T-helper 9 cell (primary cell): ENCODE results near the gene SYNE1.
"Not testable (repeated sequence)": the region's sequence is repeated elsewhere in the genome, so short reads cannot be mapped to it uniquely, and the experiment has no call there.

Source experiments
- DNase-seq: peaks from one replicate; pipeline ENCODE4 v3.0.0-alpha.2; 2020

SYNE1 gene

DNA sequence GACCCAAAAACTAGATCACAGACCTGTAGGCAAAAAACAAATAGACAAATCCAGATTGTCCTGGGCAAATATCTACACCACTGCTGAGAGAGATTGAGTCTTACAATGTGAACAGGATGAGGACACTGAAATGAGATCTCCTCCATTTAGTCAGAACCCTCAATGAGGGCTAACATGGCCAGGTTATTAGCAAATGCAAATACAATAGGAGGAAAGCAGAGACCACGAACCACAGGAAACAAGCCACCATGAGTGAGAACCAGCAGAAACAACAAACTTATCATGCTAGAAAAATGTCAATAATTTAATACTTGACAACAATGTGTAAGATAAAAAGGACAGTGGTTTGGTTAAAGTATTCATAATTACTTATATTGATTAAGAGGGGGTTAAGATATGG lies 162.8 kb downstream of the SYNE1 start:
- no peak for DNase-seq

DNA sequence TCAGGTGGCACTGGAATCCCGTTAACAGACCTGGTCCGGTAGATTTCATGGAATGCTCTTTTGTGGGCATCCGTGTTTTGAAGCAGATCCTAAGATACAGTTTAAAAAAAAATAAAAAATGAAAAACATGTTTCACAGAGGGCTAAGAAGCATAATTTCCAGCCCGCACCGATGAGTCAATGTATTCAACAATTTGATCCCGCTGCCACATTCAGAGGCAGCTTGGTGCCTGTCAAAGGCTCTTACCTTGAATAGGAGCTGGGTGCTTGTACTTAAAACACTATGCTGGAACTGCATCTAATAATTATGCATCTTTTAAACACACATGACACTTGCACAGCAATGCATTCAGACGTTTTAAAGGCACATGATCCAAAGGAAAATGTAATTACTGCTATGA lies 164.8 kb downstream of the SYNE1 start:
- DNase-seq: no peak

DNA sequence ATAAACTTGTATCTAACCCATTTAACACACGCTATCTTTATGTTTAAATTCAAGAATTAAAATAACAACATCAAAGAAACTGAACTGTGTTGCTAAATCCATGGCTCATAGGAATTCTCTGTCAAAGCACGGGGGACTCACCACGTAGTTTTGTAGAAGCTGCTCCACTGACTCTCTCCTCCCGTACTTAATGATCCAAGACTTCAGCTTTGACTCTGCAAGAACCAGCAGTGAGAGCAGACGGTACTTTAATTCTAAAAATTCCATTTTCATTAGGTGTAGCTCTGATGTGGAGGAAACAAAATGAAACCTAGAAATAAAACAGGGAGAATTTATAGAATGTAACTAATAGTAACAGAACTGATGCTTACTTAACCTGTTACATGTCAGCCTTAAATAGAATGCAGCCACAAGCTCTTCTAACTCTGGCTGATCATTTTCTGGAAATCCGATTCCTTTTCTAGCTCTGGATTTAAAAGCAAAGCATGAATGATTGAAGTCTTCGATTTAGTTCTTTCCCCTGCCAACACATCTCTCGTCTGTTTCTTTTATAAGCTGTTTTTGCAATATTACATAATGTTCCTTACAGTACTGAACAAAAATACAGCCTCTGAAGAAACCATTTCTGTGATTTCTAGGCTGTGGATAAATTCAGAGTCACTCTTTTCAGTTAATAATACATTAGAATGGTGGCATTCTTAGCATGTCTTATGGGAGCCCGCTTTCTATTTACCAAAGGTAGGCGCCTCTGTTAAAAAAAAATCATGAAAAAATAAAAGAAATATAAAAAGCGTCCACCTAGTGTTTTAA lies 165.5 kb downstream of the SYNE1 start:
- no peak for DNase-seq

DNA sequence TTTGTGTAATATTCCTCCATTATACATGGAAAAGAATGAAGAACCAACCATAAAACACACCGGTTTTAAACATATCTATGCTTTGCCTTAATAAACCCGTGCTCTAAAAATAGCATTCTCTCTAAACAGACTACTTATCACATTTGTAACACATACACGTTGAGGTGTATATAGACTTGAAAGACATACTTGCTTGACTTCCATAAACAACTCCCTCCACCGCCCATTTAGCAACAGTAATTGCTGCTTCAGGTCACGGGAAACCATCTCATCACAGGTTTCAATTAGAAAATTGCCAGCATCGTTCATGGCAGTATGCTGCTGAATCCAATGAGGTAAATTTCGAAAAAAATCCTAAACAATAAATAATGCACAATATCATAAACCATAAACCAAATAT lies 174.0 kb downstream of the SYNE1 start:
- no peak for DNase-seq

DNA sequence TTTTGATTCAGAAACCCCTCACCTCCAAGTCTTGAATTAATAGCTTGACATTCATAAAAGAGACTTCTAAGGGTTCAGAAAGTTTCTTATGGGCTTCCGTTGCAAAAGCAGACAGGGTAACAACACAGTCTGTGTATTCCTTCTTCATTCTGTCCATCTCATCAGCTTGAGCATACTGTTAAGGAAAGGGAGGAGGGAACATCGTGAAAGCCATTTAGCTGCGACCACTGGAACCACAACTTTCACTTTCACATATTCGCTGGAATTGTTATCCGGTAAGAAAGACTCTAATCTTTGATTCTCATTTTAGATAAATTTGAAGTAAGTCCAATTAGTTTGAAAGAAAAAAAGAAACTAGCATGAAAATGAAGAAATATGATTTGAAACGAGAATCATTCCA lies 174.4 kb downstream of the SYNE1 start:
- DNase-seq: no peak

DNA sequence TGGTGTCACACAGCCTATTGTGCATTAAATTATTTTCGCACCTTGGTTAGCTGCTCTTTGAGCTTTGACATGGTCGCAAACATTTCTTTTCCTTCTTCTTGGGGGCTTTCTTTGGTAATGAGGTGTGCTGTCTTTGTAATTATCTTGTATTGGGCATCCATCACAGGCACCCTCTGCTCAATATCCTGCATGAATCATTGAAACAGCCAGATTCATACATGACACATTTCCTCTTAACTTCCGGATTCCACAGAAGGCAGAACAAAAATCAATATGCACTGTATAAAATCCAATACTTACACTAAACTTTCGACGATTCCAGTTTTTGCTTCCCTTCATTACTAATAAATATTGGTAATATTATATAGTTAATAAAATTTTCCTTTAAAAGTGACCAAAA lies 175.6 kb downstream of the SYNE1 start:
- DNase-seq: no peak

DNA sequence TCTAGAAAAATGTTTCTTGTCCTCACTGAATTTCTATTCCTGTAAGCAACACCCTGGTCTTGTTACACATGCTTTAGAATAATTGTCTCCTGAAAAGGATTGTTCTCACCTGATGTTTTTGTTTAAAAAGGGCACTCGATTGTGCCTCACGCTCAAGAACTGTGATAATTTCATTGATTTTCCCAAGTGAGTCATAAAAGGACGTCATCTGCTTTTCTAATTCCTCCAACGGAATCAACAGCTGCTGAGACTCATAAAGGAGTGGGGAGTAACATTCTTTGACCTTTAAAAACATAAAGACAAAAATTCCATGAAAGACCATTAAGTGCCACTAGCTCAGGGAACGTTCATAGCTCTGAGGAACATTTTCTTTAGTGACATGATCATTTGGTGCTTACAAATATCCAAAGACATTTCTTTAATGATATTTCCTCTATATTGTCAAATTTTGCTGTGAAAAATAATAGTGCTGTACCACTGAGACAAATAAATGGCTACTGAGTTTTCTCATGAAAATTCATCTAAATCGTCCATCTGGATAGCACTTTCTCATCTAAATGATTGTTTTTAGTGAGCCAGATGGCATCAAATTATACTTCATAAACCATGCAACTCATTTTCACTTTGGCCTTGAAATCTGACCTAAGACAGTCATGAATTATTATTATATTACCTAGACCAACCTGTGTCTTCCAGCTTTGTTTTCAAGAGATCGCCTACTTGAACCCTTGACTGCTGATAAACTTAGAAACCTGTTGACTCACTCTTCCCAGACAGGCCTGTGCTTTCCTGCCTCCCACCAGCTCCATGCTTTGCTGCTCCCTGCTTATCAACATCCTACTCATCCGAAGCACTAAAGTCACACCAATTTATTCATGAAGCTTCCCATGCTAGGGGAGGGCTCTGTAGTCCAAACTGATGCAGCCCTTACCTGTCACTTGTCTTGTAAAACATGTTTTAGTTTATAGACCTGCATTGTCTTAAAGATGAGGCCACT lies 178.2 kb downstream of the SYNE1 start:
- no peak for DNase-seq

DNA sequence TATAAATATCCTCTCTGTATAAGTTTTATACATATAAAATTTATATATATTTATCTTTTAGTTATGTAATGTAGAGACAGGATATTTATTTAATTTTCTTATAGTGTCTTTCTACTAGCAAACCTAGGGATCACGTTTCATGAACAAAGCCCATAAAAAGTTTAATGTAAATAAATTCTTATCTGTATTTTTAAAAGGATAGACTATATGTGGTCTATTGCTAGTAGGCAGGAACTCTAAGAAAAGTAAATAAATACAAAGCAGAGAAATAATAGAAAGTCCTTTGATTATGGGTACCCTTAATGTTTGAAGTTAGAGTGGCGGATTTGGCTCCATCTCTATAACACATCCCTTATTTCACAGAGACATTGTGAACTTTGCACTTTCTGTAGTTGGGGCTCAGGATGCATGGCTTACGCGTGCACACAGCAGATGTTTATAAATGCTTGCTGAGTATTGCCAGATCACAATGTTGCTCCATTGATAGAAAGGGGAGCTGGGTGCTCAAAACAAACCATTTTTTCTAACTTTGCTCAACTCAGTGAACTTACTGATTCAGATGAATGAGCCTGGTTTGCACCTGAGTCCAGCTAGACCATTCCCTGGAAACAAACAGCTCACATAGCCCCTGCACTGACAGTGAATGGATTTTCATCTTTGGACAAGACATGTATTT lies 179.1 kb downstream of the SYNE1 start:
- no peak for DNase-seq

DNA sequence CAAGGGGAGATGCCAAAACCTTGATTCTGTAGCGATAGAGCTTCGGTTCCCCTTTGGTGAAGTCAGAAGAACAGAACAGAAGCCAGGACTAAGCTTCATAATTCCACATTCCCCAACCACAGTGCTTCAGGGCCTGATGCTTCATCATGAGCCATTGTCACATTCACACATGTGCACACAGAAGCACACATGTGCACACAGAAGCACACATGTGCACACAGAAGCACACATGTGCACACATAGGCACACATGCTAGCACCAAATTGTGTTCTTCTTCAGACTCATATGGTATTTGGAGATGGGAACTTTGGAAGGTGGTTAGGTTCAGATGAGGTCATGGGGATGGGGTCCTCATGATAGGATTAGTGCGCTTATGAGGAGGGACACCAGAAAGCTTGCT lies 183.2 kb downstream of the SYNE1 start:
- no peak for DNase-seq

DNA sequence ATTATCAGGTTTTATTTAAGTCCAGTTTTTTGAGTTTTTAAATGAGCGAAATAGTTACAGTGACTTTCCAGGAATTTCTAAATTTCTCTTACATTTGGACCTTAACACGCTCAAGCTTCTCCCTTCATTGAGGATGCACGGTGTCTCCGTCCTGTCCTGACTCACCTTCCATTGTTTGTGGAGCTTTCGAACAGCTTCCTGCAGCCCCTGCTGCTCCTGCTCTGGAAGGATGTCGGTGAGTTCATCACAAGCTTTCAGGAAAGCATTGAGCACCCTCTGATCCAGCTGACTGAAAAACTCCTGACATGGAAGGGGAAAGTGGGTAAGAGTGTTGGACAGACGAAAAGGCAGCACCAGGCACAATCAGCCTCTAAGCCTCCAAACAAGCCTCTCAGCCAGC lies 183.7 kb downstream of the SYNE1 start:
- no peak for DNase-seq

DNA sequence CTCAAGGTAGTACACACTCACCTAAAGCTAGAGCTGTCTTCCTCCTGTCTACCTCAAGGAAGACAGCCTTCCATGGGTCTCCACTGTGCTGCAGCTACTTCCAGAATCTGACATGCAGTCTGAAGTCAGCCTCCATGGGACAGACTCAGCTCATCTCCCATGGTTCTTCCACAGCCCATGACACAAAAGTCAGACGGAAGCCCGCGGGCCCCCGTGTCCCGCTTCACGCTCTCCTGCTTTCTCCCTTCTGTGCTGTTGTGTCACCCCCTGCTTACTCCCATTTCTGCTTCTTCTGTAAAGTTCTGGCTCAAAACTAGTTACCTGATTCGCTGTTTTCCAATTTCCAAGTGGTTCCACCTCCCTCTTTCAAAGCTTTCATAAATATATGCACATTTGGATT lies 184.5 kb downstream of the SYNE1 start:
- no peak for DNase-seq

DNA sequence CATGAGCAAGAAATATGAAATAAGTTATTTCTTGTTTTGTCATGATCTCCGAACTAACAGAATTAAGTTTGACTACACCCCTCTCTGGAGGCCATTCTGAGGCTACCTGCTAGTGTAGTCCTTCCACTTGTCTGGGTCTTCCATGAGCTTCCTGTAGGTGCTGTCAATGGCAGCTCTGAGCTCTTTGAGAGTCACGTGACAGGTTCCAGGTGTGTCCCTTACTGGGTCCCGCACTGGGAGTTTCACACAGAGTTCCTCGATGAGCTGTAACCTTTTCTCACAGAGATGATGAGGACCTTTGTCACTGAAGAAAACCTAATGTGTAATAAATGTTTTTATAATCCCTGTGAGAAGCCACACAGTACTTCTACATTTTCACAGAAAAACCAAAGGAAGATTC lies 186.6 kb downstream of the SYNE1 start:
- no peak for DNase-seq

DNA sequence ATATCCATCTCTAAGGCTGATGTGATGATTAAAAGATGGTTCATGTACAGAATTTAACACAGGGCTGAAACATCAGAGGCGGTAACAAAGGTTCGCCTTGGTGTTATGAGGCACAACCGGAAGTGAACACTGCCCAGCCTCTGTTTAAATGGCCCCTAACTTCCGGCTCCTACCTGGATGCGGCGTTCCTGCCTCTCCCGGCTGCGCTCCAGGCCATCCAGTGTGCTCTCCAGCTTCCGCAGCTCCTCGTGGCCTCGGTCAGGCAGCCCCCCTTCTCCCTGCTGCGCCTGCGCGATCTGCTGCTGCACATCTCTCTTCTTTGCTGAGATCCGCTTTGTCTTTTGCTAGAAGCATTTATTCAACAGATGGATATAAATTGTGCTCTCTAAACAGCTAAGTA lies 195.3 kb downstream of the SYNE1 start:
- no peak for DNase-seq

DNA sequence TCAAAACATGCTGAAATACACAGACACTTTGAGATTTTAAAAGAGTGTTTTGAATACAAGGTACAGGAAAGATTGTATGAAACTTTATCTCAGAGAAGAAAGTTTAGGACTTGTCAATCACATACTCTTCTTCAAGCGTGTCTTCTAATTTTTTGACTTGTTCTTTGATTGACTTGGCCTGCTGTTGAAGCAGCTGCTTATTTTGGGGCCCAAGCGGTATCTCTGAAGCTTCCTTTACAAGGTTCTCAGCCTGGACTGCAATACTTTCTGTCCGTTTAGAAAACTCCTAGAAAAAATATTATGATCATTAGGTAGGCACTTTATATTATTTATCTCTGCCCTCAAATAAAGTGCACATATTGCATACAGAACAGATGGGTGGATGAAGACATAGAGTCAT lies 201.3 kb downstream of the SYNE1 start:
- no peak for DNase-seq

DNA sequence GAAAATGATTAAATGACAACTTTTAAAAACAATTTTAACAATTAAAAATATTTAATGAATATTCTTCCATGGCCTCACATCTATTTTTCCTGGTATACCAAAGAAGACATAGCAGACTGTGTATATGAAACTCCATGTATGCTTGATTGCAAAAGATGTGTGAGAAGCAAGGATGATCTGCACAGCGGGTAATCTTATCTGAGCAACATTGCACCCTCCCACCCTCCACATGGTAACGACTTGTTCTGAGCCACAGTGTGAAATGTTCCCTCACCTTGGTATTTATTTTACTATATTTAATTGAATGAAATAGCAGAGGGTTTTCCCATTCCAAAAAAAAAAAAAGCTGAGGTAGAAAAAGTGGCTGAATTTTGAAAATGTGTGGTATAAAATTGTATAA lies 204.4 kb downstream of the SYNE1 start:
- DNase-seq: no peak

DNA sequence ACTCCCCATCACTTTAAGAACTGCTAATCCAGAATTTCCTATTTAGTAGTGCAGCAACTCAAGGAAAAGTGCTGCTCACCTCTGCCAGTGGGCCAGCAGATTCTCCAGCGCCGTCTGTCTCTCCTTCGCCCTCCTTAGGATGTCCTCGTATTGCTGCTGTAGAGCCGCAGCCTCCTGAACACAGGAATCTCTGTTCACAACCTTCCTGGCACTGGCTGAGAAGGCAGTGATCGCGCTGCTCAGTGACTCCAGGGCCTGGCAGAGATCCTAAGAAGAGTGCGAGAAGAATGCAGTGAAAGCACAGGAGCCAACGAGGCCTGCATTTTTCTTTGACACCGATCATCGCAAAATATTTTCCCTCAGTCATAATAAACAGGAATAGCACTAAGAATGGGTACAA lies 209.0 kb downstream of the SYNE1 start:
- DNase-seq: no peak

DNA sequence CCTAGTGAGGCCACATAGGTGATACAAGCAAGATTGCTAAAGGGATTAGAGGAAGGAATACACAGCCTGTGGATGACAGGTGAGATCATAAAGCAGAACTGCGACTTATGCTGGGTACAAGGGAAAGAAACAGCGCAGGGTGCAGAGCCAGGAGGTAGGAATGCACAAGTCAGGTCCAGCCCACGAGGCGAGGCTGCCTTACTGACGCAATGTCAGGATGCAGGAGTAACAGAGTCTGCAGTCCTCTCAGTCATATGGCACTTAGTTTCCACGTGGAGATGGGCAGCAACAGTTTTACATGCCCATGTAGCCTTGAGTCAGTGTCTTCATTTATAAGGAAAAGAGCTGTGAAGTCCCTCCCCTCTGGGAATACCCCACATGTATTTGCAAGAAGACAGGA lies 210.9 kb downstream of the SYNE1 start:
- no peak for DNase-seq

DNA sequence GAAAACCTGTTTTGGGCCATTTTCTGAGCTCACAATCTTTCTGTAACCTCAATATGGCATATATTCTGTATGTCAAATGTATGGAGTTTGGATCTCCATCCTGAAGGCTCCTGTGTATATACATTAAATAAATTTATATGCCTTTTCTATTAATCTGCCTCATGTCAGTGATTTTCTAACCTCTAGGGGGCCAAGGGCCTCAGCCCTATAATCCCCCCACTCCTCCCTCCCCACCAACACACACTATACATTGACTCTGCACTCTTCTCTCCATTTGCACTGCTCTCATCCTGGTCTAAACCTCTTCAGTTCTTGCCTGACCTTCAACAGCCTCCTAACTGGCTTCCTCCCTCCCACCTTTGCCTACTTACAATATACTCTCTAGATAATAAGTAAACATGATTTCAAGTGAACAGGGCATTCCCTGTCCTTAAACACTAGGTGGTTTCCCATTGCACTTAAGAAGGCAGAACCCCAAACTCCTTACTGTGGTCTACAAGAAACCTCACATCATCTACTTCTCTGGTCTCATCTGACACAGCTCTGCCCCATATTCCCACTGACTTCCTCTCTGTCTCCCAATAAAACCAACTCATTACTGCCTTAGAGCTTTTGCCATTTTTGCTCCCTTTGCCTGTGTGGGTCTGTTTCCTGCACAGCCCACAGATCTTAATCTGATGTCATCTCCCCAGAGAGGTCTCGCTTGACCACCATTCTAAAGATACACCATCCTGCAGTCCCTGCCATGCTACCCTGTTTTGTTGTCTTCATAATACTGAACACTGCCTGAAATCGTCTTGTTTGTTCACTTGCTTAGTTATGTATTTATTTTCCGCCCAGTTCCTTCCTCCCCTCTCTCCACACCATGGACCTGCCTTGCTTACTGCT lies 213.7 kb downstream of the SYNE1 start:
- no peak for DNase-seq

DNA sequence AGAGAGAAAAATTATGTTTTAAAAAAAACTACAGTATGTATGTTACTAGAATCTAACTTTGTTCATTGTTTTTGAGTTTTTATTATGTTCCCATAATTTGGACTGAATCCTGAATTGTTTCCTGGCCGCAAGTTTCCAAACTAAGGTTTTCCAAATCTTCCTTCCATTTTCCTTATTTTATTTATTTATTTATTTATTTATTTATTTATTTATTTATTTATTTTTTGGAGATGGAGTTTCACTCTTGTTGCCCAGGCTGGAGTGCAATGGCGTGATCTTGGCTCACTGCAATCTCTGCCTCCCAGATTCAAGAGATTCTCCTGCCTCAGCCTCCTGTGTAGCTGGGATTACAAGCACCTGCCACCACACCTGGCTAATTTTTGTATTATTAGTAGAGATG lies 215.7 kb downstream of the SYNE1 start:
- not testable (repeated sequence) for DNase-seq

DNA sequence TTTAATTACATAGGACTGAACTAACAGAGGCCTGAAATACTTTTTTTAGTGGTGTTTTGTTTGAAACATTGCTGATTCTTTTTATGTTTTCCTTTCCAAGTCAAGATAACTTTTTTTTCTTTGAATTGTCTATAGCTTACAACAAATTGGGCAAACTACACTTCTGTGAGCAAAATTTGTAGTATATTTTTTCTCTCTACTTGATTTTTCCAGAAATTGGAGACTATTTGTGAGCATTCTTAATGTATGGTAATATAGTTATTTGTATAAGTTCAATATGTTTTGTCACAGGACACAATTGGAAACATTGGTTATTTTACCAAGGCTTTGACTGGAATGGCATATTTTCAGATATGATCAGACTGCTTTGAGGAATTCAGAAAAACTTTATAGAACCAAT lies 216.5 kb downstream of the SYNE1 start:
- no peak for DNase-seq

DNA sequence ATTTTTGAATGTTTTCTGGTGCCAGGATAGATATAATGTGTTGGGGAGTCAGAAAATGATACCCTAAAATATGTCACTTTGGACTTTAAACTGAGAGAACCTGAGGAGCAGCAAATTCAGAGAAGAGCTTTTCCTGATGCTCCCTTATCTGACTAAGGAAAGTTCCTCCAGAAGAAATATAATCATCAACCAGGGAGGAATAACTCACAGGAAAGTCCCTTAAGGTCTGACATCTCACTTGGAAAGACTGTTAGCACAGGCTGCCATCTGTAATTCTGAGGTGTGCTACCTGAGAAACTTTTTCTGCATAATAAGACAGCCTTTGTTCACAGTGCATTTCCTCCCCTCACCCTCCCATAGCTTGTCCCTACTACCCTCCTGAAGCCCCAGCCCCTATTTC lies 218.6 kb downstream of the SYNE1 start:
- no peak for DNase-seq

DNA sequence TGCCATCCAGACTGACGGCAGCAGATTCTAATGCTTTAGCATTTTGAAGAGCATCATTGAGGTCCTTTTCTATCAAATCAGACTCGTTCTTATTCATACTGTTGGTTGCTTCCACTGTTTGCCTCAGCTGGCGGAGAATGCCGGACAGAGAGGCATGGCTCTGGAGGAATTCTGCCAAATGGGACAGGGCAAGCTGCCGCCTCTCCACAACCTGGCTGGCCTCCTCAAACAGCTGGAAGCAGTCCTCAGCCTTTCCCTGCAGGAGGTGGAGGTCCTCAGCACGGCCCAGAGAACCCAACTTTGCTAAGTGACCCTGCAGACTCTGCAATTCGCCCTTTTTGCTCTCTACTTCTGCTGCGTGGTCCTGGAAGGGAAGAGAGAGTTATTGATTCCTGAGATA lies 220.5 kb downstream of the SYNE1 start:
- no peak for DNase-seq
